ENCODE results near the gene MTCH1.
A peak's percentile ranks its signal among the peaks of the same experiment; 100 is the strongest.

MTCH1 gene

DNA sequence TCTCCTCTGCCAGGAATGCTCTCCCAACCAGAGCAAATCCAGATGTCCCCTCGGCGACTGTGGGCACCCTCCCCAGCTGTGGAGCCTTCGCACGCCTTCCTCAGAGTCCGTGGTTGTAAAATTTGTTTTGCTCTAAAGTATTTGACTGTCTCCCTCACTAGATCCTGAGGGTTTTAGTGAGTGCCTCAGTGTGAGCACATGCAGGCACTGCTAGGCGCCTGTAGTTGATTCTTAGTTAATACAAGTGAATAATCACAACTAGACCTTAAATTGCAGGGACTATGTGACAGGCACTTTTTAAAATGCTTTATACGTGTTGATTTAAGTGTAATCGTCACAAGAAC is 680 bp upstream of the MTCH1 start:
- H3K27ac ChIP-seq, result peak overlapping the region; percentile 93
- peak; percentile 38 for TF ChIP-seq ZFX (IDR thresholded peaks at IDR 0.05)
- TF ChIP-seq, protein P1, sequence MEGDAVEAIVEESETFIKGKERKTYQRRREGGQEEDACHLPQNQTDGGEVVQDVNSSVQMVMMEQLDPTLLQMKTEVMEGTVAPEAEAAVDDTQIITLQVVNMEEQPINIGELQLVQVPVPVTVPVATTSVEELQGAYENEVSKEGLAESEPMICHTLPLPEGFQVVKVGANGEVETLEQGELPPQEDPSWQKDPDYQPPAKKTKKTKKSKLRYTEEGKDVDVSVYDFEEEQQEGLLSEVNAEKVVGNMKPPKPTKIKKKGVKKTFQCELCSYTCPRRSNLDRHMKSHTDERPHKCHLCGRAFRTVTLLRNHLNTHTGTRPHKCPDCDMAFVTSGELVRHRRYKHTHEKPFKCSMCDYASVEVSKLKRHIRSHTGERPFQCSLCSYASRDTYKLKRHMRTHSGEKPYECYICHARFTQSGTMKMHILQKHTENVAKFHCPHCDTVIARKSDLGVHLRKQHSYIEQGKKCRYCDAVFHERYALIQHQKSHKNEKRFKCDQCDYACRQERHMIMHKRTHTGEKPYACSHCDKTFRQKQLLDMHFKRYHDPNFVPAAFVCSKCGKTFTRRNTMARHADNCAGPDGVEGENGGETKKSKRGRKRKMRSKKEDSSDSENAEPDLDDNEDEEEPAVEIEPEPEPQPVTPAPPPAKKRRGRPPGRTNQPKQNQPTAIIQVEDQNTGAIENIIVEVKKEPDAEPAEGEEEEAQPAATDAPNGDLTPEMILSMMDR (conservative IDR thresholded peaks at IDR 0.05), result no peak

DNA sequence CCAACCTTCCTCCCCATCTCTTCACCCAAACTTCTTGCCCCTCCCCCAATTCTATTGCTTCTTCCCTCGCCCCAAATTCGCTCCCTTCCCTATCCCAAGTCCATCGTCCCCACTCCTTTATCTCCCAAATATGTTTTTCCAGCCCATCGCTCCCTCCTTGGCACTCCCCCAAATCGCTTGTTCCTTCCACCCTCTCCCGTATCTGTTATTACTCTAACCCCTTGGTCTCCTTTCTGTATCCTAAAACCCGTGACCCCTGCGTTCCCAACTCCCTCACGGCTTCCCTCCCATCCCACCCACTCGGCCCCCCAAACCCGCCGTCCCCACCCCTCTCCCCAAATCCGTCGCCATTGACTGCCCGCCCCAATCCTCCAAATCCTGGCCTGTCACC is 584 bp downstream of the MTCH1 start:
- TF ChIP-seq, protein P1 (conservative IDR thresholded peaks at IDR 0.05), result no peak
- TF ChIP-seq ZFX (IDR thresholded peaks at IDR 0.05), result no peak
- peak overlapping the region; percentile 93 for H3K27ac ChIP-seq

DNA sequence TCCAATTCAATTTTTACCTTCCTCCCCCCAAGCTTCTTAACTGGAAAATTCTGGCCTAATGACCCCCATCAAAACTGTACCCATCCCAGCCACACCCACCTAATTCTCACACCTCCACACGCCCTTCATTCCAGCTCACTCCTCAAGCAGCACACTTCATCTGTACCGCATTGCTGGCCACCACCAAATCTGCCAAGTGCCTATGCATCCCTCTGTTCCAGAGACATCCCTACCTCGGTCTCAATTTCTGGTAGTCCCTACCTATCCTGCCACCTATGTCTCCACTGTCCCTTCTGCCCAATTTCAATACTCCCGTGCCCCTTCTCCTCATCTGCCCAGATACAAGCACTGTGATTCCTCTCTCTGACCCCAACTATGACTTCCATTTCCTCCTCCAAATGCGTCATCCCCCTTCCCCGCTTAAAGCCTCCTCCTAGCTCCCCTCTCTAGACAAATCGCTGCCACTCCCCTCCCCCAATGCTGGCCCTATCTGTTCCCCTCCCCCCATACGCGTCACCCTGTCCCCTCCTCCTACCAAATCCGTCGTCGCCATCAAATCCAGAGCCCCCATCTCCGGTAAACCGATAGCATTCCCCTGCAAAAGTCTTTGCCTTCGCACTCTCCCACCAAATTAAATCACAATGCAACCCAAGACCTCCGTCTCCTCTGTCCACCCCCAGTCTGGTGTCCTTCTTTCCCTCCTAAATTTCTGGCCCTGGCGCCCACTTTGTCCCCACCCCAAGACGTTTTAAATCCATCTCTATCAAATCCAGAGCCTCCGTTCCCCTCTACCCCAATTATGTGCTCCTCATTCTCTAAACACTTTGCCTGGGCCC is 1.2 kb downstream of the MTCH1 start:
- TF ChIP-seq, protein P1 (conservative IDR thresholded peaks at IDR 0.05), result no peak
- TF ChIP-seq ZFX (IDR thresholded peaks at IDR 0.05), result no peak
- H3K27ac ChIP-seq, result peak overlapping the region; percentile 93

DNA sequence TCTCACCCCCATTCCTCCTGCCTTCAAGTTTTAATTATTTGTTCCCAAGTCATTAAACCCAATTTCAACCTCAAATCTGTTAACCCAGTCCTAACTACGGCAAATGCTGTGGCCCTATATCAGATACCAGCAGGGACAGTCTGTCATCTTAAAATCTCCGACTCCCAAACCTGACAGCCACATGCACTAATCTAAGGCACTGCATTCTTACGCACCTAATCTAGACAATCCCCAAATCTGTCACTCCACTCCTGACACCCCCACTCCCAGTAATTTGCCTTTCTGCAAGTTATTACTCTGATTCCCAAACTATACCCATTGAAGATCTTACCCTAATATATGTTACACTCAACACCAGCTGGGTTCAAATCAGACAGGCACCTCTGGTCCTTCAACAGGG is 2.5 kb downstream of the MTCH1 start:
- no peak for TF ChIP-seq ZFX (IDR thresholded peaks at IDR 0.05)
- TF ChIP-seq, protein P1 (conservative IDR thresholded peaks at IDR 0.05), result no peak
- no peak overlapping the region for H3K27ac ChIP-seq

DNA sequence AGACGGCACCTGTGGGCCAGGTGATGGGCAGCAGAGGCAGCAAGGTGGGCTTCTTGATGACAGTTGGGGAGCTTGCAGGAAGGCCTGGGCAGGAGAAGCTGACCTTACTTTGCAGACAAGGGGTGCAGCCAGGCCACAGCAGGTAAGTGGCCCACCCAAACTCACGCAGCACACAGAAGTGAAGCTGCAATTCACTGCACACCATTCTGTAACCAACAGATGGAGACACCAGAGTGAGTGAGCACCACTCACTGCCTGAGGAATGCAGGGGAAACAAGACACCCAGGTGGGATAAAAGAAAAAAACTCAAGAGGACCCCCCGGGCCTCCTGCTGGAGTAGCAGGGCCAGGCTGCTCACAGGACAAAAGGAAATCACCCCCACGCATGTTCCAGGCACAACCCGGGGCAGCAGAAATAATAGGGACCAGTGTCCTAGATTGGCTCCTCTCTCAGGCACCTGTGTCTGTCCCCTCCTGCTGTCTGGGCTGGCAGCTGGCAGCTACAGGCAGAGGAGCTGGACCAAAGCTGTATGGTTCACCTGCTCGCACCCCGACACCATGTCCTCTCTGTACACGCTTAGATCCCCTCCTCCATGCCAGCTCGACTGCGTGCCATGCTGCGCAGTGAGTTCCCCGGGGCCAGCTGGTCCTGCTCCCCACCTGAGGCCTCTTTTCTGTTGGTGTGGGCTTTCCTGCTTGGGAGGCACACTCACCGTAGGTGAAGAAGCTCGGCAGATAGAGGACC is 4.9 kb downstream of the MTCH1 start:
- no peak overlapping the region for H3K27ac ChIP-seq
- TF ChIP-seq, protein P1 (conservative IDR thresholded peaks at IDR 0.05), result no peak
- no peak for TF ChIP-seq ZFX (IDR thresholded peaks at IDR 0.05)

DNA sequence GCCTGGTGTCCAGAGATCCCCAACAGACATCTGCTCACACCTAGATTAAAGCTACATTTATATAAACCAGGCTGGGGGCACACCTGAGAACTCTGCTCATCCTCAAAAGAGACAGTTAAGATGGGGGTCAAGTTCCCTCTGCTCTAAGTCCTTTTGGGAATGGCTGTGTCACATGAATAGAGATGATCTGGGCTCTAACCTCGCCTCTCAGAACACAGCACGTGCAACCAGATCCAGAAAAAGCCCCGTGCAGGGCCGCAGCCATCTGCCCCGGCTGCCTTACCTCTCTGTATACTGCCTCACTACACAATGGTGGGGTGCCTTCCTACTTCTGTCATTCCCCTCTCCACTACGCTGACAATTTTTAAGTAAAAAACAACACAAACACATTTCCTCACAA is 5.9 kb downstream of the MTCH1 start:
- H3K27ac ChIP-seq, result no peak overlapping the region
- TF ChIP-seq, protein P1 (conservative IDR thresholded peaks at IDR 0.05), result no peak
- no peak for TF ChIP-seq ZFX (IDR thresholded peaks at IDR 0.05)

DNA sequence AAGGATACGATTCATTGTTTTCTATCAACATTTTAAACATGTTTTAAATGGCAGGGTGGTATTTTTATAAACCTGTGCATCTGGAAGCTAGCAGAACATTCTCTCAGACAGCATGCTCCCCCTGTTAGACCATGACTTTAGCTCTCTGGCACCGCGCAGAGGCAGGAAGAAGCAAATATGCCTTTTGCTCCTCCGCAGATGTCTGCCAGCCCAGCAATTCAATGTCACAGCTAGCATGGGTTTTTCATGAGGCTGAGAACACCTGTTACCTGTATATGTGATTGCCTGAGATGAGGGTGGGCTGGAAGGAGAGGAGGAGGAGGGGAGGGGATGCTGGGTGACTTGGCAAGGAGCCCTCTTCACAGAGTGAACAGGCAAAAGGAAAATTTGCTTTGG is 6.7 kb downstream of the MTCH1 start:
- TF ChIP-seq, protein P1 (conservative IDR thresholded peaks at IDR 0.05), result no peak
- H3K27ac ChIP-seq, result no peak overlapping the region
